Esophagus squamous epithelium (tissue), 4 donors: Measurements from ENCODE around the gene CYB5R3.
"Not testable (repeated sequence)": the region's sequence is repeated elsewhere in the genome, so short reads cannot be mapped to it uniquely, and the experiment has no call there.

Experiments used
- CTCF ChIP-seq, 6 experiments: fragments of 450-650 bp in 4 of 6; fragments of 200-600 bp in 2 of 6; sonication (generic) in 2 of 6; IDR thresholded peaks; one replicate each; pipeline ENCODE4 v1.5.1; 2016 to 2019; ENCODE audit warnings: antibody characterized with exemption in 6 of 6, mild to moderate bottlenecking in 4 of 6, moderate library complexity in 4 of 6
- POLR2A ChIP-seq, 4 donors: fragments of 450-650 bp; IDR thresholded peaks; one replicate each; pipeline ENCODE4 v1.6.1; 2017; ENCODE audit warnings: antibody characterized with exemption in 4 of 4, mild to moderate bottlenecking in 4 of 4, moderate library complexity in 3 of 4

GRCh38 chr22:42567950-42568349 is 81.2 kb downstream of the CYB5R3 start:
- TF ChIP-seq CTCF, POLR2A (IDR thresholded peaks at IDR 0.05): not testable (repeated sequence)
